Endodermal cell (in vitro differentiated cells): Measurements from ENCODE around the gene CERS5. TPM values are rescaled to one million over a fixed set of nuclear protein-coding genes. Genes with fewer than 3 reads are reported as not detected.

Experiments used
- DNase-seq: peaks from one replicate; pipeline ENCODE4 v3.0.0-alpha.2; 2017
- H3K27ac ChIP-seq: 2 replicates; pipeline ENCODE4 v1.5.1; 2013; ENCODE audit warnings: mild to moderate bottlenecking, low read depth, low read length, moderate library complexity
- H3K27me3 ChIP-seq: 2 replicates; pipeline ENCODE4 v1.6.1; 2013; ENCODE audit warnings: mild to moderate bottlenecking, low read length, moderate library complexity; ENCODE audit not compliant: insufficient read depth, control insufficient read depth, poor library complexity, severe bottlenecking
- H3K36me3 ChIP-seq: 2 replicates; pipeline ENCODE4 v1.7.0; 2013; ENCODE audit warnings: mild to moderate bottlenecking, low read length, moderate library complexity; ENCODE audit not compliant: control insufficient read depth, insufficient read depth
- H3K4me1 ChIP-seq: one replicate; pipeline ENCODE4 v1.7.0; 2013; ENCODE audit warnings: low read length; ENCODE audit not compliant: control insufficient read depth, insufficient read depth
- H3K4me3 ChIP-seq: 2 replicates; pipeline ENCODE4 v1.5.1; 2013; ENCODE audit warnings: mild to moderate bottlenecking, low read length, moderate library complexity
- H3K9ac ChIP-seq: 2 replicates; pipeline ENCODE4 v1.6.1; 2013; ENCODE audit warnings: mild to moderate bottlenecking, low read length, moderate library complexity; ENCODE audit not compliant: poor library complexity, severe bottlenecking; ENCODE audit errors: extremely low read depth
- H3K9me3 ChIP-seq: 2 replicates; pipeline ENCODE4 v1.6.1; 2013; ENCODE audit warnings: mild to moderate bottlenecking, low read length, moderate library complexity; ENCODE audit not compliant: control insufficient read depth
- H3K27ac Mint-ChIP-seq: 2 replicates; pipeline ENCODE4 v1.8.0; 2020; ENCODE audit warnings: mixed read lengths
- H3K27me3 Mint-ChIP-seq: 2 replicates; pipeline ENCODE4 v1.8.0; 2021; ENCODE audit warnings: mild to moderate bottlenecking, mixed read lengths; ENCODE audit not compliant: insufficient read depth
- H3K36me3 Mint-ChIP-seq: 2 replicates; pipeline ENCODE4 v1.8.0; 2020; ENCODE audit warnings: low read depth, mixed read lengths
- H3K4me1 Mint-ChIP-seq: 2 replicates; pipeline ENCODE4 v1.8.0; 2020; ENCODE audit warnings: mixed read lengths
- H3K4me3 Mint-ChIP-seq: 2 replicates; pipeline ENCODE4 v1.8.0; 2020; ENCODE audit warnings: mild to moderate bottlenecking, moderate library complexity, mixed read lengths
- H3K9me3 Mint-ChIP-seq: 2 replicates; pipeline ENCODE4 v1.8.0; 2020; ENCODE audit warnings: mild to moderate bottlenecking, mixed read lengths
- CTCF ChIP-seq: fragments of 200-600 bp; sonication (generic); conservative IDR thresholded peaks from 2 replicates; pipeline ENCODE4 v1.5.0; 2021; ENCODE audit warnings: antibody characterized with exemption, mild to moderate bottlenecking
- WGBS, 2 experiments: methylation state at CpG; one replicate each; pipeline versions ENCODE4 v1.1.5 to v1.1.7; 2013; ENCODE audit warnings: missing lambda C conversion rate in 2 of 2, mixed read lengths in 1 of 2; ENCODE audit not compliant: insufficient coverage in 1 of 2, insufficient read length in 1 of 2; 5-methylcytosine and 5-hydroxymethylcytosine counted together
- total RNA-seq, 2 donors: library from RNA; stranded (reverse); fragmentation: NEBNext Ultra II Directional in 1 of 2; extraction: Animal tissue kit (Norgen Biotek cat#: 25700) in 1 of 2; gene quantifications; 2 replicates in 1 of 2; 3 replicates in 1 of 2; pipeline ENCODE4 v1.2.1, GENCODE V29; 2021

CERS5 gene
- total RNA-seq, 2 donors from 2014 or later: 59.7 to 65.5 TPM

GRCh38 chr12:50181691-50182090, 14.5 kb upstream of the CERS5 start:
- H3K27me3 Mint-ChIP-seq: no peaks in the 10 kb centered on the region
- no peaks in the 10 kb centered on the region for H3K27me3 ChIP-seq
- H3K4me3 Mint-ChIP-seq: no peak overlapping the region
- peaks cover 33% of the 10 kb centered on the region for H3K36me3 Mint-ChIP-seq
- DNase-seq: no peak
- TF ChIP-seq CTCF: no peak
- H3K27ac ChIP-seq: no peak overlapping the region
- 94 to 98% methylated on average over 4 of the region's 4 CpGs for WGBS, 2 experiments
- no peaks in the 10 kb centered on the region for H3K9me3 Mint-ChIP-seq
- H3K9me3 ChIP-seq: no peaks in the 10 kb centered on the region
- H3K4me3 ChIP-seq: no peak overlapping the region
- H3K9ac ChIP-seq: no peak overlapping the region
- no peaks in the 10 kb centered on the region for H3K4me1 ChIP-seq
- peaks cover 4% of the 10 kb centered on the region for H3K4me1 Mint-ChIP-seq
- H3K27ac Mint-ChIP-seq: no peak overlapping the region
- peaks cover 28% of the 10 kb centered on the region for H3K36me3 ChIP-seq

- no peak overlapping the region for H3K4me3 ChIP-seq
- no peaks in the 10 kb centered on the region for H3K9me3 ChIP-seq
- peaks cover 16% of the 10 kb centered on the region for H3K36me3 ChIP-seq
- no peak overlapping the region for H3K27ac ChIP-seq
- Mint-ChIP-seq H3K27ac (no peak overlapping the region), H3K4me3 (no peak overlapping the region), H3K36me3 (peaks cover 22% of the 10 kb centered on the region), H3K9me3 (no peaks in the 10 kb centered on the region), H3K27me3 (no peaks in the 10 kb centered on the region), H3K4me1 (no peaks in the 10 kb centered on the region)
- H3K27me3 ChIP-seq: no peaks in the 10 kb centered on the region
- H3K4me1 ChIP-seq: no peaks in the 10 kb centered on the region
- no peak for DNase-seq
- no CpG with 5 or more reads among the region's 1 CpG for WGBS, 2 experiments
- TF ChIP-seq CTCF: no peak
- no peak overlapping the region for H3K9ac ChIP-seq
These were observed 8.5 kb upstream of the CERS5 start for GRCh38 chr12:50175716-50176026.

GRCh38 chr12:50174971-50175715, 8.0 kb upstream of the CERS5 start:
- Mint-ChIP-seq H3K4me3 (no peak overlapping the region), H3K4me1 (no peaks in the 10 kb centered on the region), H3K36me3 (peaks cover 22% of the 10 kb centered on the region), H3K27me3 (no peaks in the 10 kb centered on the region), H3K27ac (no peak overlapping the region), H3K9me3 (peaks cover 5% of the 10 kb centered on the region)
- peak; percentile 85 for TF ChIP-seq CTCF
- Histone ChIP-seq H3K4me1 (no peaks in the 10 kb centered on the region), H3K27ac (no peak overlapping the region), H3K9me3 (peaks cover 3% of the 10 kb centered on the region), H3K27me3 (no peaks in the 10 kb centered on the region), H3K4me3 (no peak overlapping the region), H3K9ac (no peak overlapping the region), H3K36me3 (peaks cover 16% of the 10 kb centered on the region)
- DNase-seq: no peak
- WGBS, 2 experiments: 90 to 95% methylated on average over 10 to 14 of the region's 16 CpGs
